HepG2 (cell line): ENCODE results near the gene DZANK1. TPM values are rescaled to one million over a fixed set of nuclear protein-coding genes. Genes with fewer than 3 reads are reported as not detected.
A peak's percentile ranks its signal among the peaks of the same experiment; 100 is the strongest.

Source experiments
- ATAC-seq: fragments of 200-7000 bp; cut with Tn5 transposase; 3 replicates; pipeline ENCODE4 v1.9.1; 2020; ENCODE audit warnings: mild to moderate bottlenecking, moderate library complexity
- BruUV-seq: library from RNA; stranded (reverse); fragments of 400-500 nt; replicated peaks from 2 replicates; lab custom pipeline; 2021; lab: Mats Ljungman, UMichigan
- CTCF ChIA-PET: fragments of 300-600 bp; formaldehyde crosslinking; extraction: SDS; loops from one replicate; lab custom pipeline; 2021; ENCODE audit warnings: low total read pairs, inconsistent platforms, low intra/inter-chr PET ratio; lab: Yijun Ruan, JAX
- POLR2A ChIA-PET: fragments of 350-600 bp; sonication (Branson Sonifier 250); formaldehyde crosslinking; loops from one replicate; lab custom pipeline; 2020; ENCODE audit warnings: antibody characterized with exemption, inconsistent platforms; lab: Yijun Ruan, JAX
- DNase-seq: peaks from one replicate; pipeline ENCODE4 v3.0.0-alpha.2; 2015; ENCODE audit warnings: low spot score
- FAIRE-seq: peaks from 3 replicates; lab custom pipeline; 2011; peaks lifted over from hg19 to GRCh38; lab: Jason Lieb, UNC
- H2AFZ ChIP-seq: one replicate; pipeline ENCODE4 v1.6.1; 2011; ENCODE audit warnings: low read length, inconsistent platforms
- H3K27ac ChIP-seq: fragments of 300-600 bp; 3 replicates; pipeline ENCODE4 v1.8.0; 2011; ENCODE audit warnings: mixed run types, mild to moderate bottlenecking, mixed read lengths, low read length, inconsistent platforms; ENCODE audit not compliant: insufficient read depth; ENCODE audit errors: extremely low read length
- H3K27me3 ChIP-seq, 2 experiments: fragments of 200-600 bp in 1 of 2; 2 replicates in 1 of 2; 3 replicates in 1 of 2; pipeline versions ENCODE4 v1.6.0 to v1.8.0; 2011; ENCODE audit warnings: low read length in 2 of 2, mild to moderate bottlenecking in 2 of 2, moderate library complexity in 2 of 2, inconsistent platforms in 1 of 2; ENCODE audit not compliant: insufficient read depth in 2 of 2, control insufficient read depth in 1 of 2
- H3K36me3 ChIP-seq, 2 experiments: fragments of 200-600 bp in 1 of 2; replicated peaks in 1 of 2; 2 replicates in 1 of 2; 3 replicates in 1 of 2; pipeline versions ENCODE4 v1.5.1 to v1.8.0; 2011; ENCODE audit warnings: low read length in 2 of 2, inconsistent platforms in 1 of 2; ENCODE audit not compliant: insufficient read depth in 2 of 2, control insufficient read depth in 1 of 2
- H3K4me1 ChIP-seq: 2 replicates; pipeline ENCODE4 v1.5.1; 2012; ENCODE audit warnings: low read length, inconsistent platforms; ENCODE audit not compliant: insufficient read depth
- H3K4me2 ChIP-seq: 2 replicates; pipeline ENCODE4 v1.6.0; 2011; ENCODE audit warnings: low read depth, low read length, inconsistent platforms
- H3K4me3 ChIP-seq, 3 experiments: fragments of 200-600 bp in 1 of 3; sonication (generic), shearing (Covaris generic) in 1 of 3; replicated peaks in 1 of 3; 2 replicates each; pipeline ENCODE4 v1.5.1; 2011 to 2016; ENCODE audit warnings: low read length in 3 of 3, inconsistent platforms in 2 of 3, low read depth in 2 of 3, mild to moderate bottlenecking in 2 of 3, control low read depth in 1 of 3, mixed read lengths in 1 of 3; ENCODE audit not compliant: insufficient read depth in 1 of 3
- H3K79me2 ChIP-seq: one replicate; pipeline ENCODE4 v1.6.1; 2011; ENCODE audit warnings: low read length, inconsistent platforms; ENCODE audit not compliant: insufficient read depth
- H3K9ac ChIP-seq: 2 replicates; pipeline ENCODE4 v1.6.0; 2011; ENCODE audit warnings: mild to moderate bottlenecking, low read depth, low read length, inconsistent platforms; ENCODE audit not compliant: insufficient read depth
- H3K9me3 ChIP-seq: 2 replicates; pipeline ENCODE4 v1.5.1; 2012; ENCODE audit warnings: mild to moderate bottlenecking, low read length
- H4K20me1 ChIP-seq: 2 replicates; pipeline ENCODE4 v1.6.0; 2011; ENCODE audit warnings: inconsistent platforms, mild to moderate bottlenecking, low read length, moderate library complexity; ENCODE audit not compliant: insufficient read depth
- ARNT ChIP-seq: fragments of 450-650 bp; IDR thresholded peaks from 2 replicates; pipeline ENCODE4 v1.6.1; 2017
- ESRRA ChIP-seq: sonication (generic); formaldehyde crosslinking; IDR thresholded peaks from 2 replicates; pipeline ENCODE4 v1.5.1; 2020; ENCODE audit warnings: mild to moderate bottlenecking, low read depth, missing genetic modification reagents
- FOXA3 ChIP-seq: IDR thresholded peaks from 2 replicates; pipeline ENCODE4 v1.6.1; 2016; ENCODE audit warnings: missing genetic modification reagents, missing compliant biosample characterization
- GPN1 ChIP-seq: sonication (generic); formaldehyde crosslinking; IDR thresholded peaks from 2 replicates; pipeline ENCODE4 v1.5.1; 2020; ENCODE audit warnings: missing genetic modification reagents, borderline replicate concordance
- GTF2F1 ChIP-seq: fragments of 150-350 bp; IDR thresholded peaks from 2 replicates; pipeline ENCODE4 v1.6.1; 2014; ENCODE audit warnings: low read length
- IKZF4 ChIP-seq: sonication (generic); formaldehyde crosslinking; IDR thresholded peaks from 2 replicates; pipeline ENCODE4 v1.5.1; 2020; ENCODE audit warnings: borderline replicate concordance, mild to moderate bottlenecking, low read depth, missing genetic modification reagents; ENCODE audit errors: not compliant biosample characterization
- MTF1 ChIP-seq: sonication (generic); formaldehyde crosslinking; IDR thresholded peaks from 2 replicates; pipeline ENCODE4 v1.5.0; 2020; ENCODE audit warnings: missing genetic modification reagents
- NR2F2 ChIP-seq: IDR thresholded peaks from 2 replicates; pipeline ENCODE4 v1.6.1; 2012; ENCODE audit warnings: low read depth, inconsistent platforms, borderline replicate concordance
- NR3C1 ChIP-seq: sonication (generic); formaldehyde crosslinking; IDR thresholded peaks from 2 replicates; pipeline ENCODE4 v1.4.0; 2020; ENCODE audit warnings: missing genetic modification reagents
- ZNF30 ChIP-seq: sonication (generic); formaldehyde crosslinking; IDR thresholded peaks from 2 replicates; pipeline ENCODE4 v1.5.0; 2020; ENCODE audit warnings: mild to moderate bottlenecking, missing genetic modification reagents
- ZNF326 ChIP-seq: sonication (generic); formaldehyde crosslinking; IDR thresholded peaks from 2 replicates; pipeline ENCODE4 v1.4.0; 2020; ENCODE audit warnings: missing genetic modification reagents, borderline replicate concordance
- ZNF441 ChIP-seq: sonication (generic); formaldehyde crosslinking; IDR thresholded peaks from 2 replicates; pipeline ENCODE4 v1.7.0; 2021; ENCODE audit warnings: missing genetic modification reagents, borderline replicate concordance
- ZNF776 ChIP-seq: sonication (generic); formaldehyde crosslinking; IDR thresholded peaks from 2 replicates; pipeline ENCODE4 v1.4.0; 2020; ENCODE audit warnings: mild to moderate bottlenecking, missing genetic modification reagents
- ZNF841 ChIP-seq: sonication (generic); formaldehyde crosslinking; IDR thresholded peaks from 2 replicates; pipeline ENCODE4 v1.8.1; 2023; ENCODE audit warnings: missing genetic modification reagents, borderline replicate concordance
- WGBS: methylation state at CpG from one replicate; pipeline ENCODE4 v1.1.6; 2017; ENCODE audit warnings: low lambda C conversion rate; 5-methylcytosine and 5-hydroxymethylcytosine counted together
- in situ Hi-C: cut with HindIII; loops from 2 replicates; pipeline ENCODE4 v1.10.0; 2017; ENCODE audit warnings: low pct_unique_long_range_greater_than_20kb; ENCODE audit not compliant: extremely low pct_ligation_motif_present
- intact Hi-C: fragments of 100-400 bp; cut with micrococcal nuclease; formaldehyde crosslinking; loops from one replicate; pipeline ENCODE4 v1.10.0; 2022; ENCODE audit not compliant: unreplicated experiment
- polyA plus RNA-seq, 8 experiments: library from polyadenylated mRNA; depleted of rRNA in 3 of 8; stranded (reverse) in 7 of 8; unstranded in 1 of 8; fragments of >200 nt; fragmentation: Illumina TruSeq in 4 of 8; extraction: Trizol in 4 of 8; gene quantifications; 2 replicates each; pipeline versions ENCODE4 v1.2.1 to v1.2.3, GENCODE V29; 2011 to 2016; ENCODE audit warnings: low read depth in 4 of 8, missing spikeins in 1 of 8, mixed read lengths in 1 of 8; ENCODE audit not compliant: insufficient read depth in 1 of 8
- total RNA-seq, 5 experiments: library from RNA; depleted of rRNA; stranded (reverse); fragments of >200 nt; fragmentation: Illumina TruSeq; extraction: Trizol; gene quantifications; 2 replicates each; pipeline ENCODE4 v1.2.3, GENCODE V29; 2016; ENCODE audit warnings: low read depth in 1 of 5
- TF ChIP-seq, protein P1 (sequence below): sonication (generic); formaldehyde crosslinking; IDR thresholded peaks from 2 replicates; pipeline ENCODE4 v1.8.0; 2022; ENCODE audit warnings: mild to moderate bottlenecking, missing genetic modification reagents
- TF ChIP-seq, protein P2 (sequence below): IDR thresholded peaks from 2 replicates; pipeline ENCODE4 v1.6.1; 2016

Gene DZANK1
- total and polyA plus RNA-seq, 2 of the 13 experiments (the other 11 are each of a cell fraction or from before 2014, with no cell fraction given) = 1.6 to 3.2 TPM

GRCh38 chr20:18430172-18430826, 36.5 kb downstream of the DZANK1 start:
- Histone ChIP-seq H3K4me1 (peaks cover 10% of the 10 kb centered on the region), H3K4me3 (no peak overlapping the region), H3K9ac (no peak overlapping the region), H3K9me3 (no peaks in the 10 kb centered on the region), H3K36me3 (no peaks in the 10 kb centered on the region), H3K27ac (no peak overlapping the region), H2AFZ (no peak overlapping the region), H3K27me3 (no peaks in the 10 kb centered on the region), H3K79me2 (no peaks in the 10 kb centered on the region), H3K4me2 (no peak overlapping the region), H4K20me1 (no peaks in the 10 kb centered on the region)
- no peak for DNase-seq
- TF ChIP-seq GPN1 (CRISPR knock-in tag) (no peak), ARNT (no peak), NR3C1 (CRISPR knock-in tag) (no peak), ZNF841 (no peak)
- in situ Hi-C loops = no loop called here
- no peak for ATAC-seq
- WGBS = 91% methylated on average over 9 of the region's 9 CpGs
- ChIA-PET POLR2A (no interaction called here), CTCF (no interaction called here)
- no TSS peak for BruUV-seq
- no peak for FAIRE-seq
- intact Hi-C loops = no loop called here

DNA sequence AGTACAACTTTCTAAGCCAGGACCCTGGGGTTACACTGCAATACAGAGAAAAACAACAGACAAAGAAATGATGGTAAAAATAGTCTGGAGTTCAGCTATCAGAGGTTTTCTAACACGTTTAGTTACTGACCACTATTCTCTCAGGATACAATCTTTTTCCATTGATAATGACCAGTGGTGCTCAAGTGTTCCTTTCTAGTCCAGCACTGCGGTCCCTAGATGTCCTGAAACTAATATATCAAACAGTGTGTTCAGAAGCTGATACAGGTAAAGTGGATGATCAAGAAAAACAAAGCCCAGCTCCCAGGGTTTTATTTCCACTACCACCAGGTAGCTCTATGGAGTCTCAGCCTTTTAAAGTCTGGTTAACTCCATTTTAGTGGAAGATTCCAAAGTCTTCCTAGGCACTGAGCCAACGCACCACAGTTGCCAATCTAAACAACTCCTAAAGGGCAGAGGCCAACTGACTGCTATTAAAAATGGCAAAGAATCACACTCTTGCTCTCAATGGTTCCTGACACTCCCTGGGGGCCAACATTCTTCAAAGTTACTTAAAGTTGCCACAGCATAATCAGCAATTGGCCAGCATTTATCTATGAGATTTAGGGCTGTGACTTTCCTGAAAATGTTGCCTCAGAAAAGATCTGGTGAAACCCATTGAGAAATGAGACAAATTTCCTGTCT, 38.2 kb downstream of the DZANK1 start:
- in situ Hi-C loops = no loop called here
- Histone ChIP-seq H4K20me1 (no peaks in the 10 kb centered on the region), H3K4me3 (no peak overlapping the region), H3K4me1 (peaks cover 10% of the 10 kb centered on the region), H3K9ac (no peak overlapping the region), H3K9me3 (no peaks in the 10 kb centered on the region), H3K36me3 (no peaks in the 10 kb centered on the region), H2AFZ (no peak overlapping the region), H3K79me2 (no peaks in the 10 kb centered on the region), H3K27ac (no peak overlapping the region), H3K4me2 (peak overlapping the region; percentile 13; the same call in 1 of the 2 replicates), H3K27me3 (no peaks in the 10 kb centered on the region)
- BruUV-seq = no TSS peak
- ChIA-PET POLR2A (interaction anchor here (1.2 kb wide), 1 partner anchor 79 kb away, joined by 3 read pairs; no protein-coding TSS in a partner anchor), CTCF (no interaction called here)
- ATAC-seq = peak; percentile 75
- no peak for FAIRE-seq
- peak; percentile 64 for DNase-seq
- 53% methylated on average over 3 of the region's 3 CpGs for WGBS
- intact Hi-C loops = loop anchor here (2.0 kb wide), 1 partner anchor 68 kb away; the partner anchor contains the start of gene RBBP9
- TF ChIP-seq ESRRA (CRISPR knock-in tag) (no peak), FOXA3 (no peak), MTF1 (CRISPR knock-in tag) (no peak), ZNF326 (no peak), NR2F2 (no peak), ZNF441 (CRISPR knock-in tag) (no peak), ZNF30 (CRISPR knock-in tag) (no peak), ZNF776 (CRISPR knock-in tag) (no peak), GTF2F1 (no peak), IKZF4 (CRISPR knock-in tag) (no peak)
- TF ChIP-seq, protein P1, sequence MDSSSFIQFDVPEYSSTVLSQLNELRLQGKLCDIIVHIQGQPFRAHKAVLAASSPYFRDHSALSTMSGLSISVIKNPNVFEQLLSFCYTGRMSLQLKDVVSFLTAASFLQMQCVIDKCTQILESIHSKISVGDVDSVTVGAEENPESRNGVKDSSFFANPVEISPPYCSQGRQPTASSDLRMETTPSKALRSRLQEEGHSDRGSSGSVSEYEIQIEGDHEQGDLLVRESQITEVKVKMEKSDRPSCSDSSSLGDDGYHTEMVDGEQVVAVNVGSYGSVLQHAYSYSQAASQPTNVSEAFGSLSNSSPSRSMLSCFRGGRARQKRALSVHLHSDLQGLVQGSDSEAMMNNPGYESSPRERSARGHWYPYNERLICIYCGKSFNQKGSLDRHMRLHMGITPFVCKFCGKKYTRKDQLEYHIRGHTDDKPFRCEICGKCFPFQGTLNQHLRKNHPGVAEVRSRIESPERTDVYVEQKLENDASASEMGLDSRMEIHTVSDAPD (CRISPR knock-in tag) = peak; percentile 84
- TF ChIP-seq, protein P2, sequence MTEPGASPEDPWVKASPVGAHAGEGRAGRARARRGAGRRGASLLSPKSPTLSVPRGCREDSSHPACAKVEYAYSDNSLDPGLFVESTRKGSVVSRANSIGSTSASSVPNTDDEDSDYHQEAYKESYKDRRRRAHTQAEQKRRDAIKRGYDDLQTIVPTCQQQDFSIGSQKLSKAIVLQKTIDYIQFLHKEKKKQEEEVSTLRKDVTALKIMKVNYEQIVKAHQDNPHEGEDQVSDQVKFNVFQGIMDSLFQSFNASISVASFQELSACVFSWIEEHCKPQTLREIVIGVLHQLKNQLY = no peak
